Frontal cortex (tissue), 4 donors: Measurements from ENCODE around the gene RGS7. TPM values are rescaled to one million over a fixed set of nuclear protein-coding genes. Genes with fewer than 3 reads are reported as not detected.
"Not testable (repeated sequence)": the region's sequence is repeated elsewhere in the genome, so short reads cannot be mapped to it uniquely, and the experiment has no call there.

ENCODE experiments used
- DNase-seq, 2 donors: peaks; one replicate each; pipeline ENCODE4 v3.0.0; 2012; ENCODE audit warnings: low spot score in 2 of 2
- FAIRE-seq: peaks from 2 replicates; lab custom pipeline; 2012; peaks lifted over from hg19 to GRCh38; lab: Jason Lieb, UNC
- total RNA-seq: library from RNA; depleted of rRNA; stranded (reverse); fragments of >200 nt; gene quantifications from one replicate; pipeline ENCODE4 v1.2.3, GENCODE V29; 2014
- donor health status: control.
- donor health status: control.
- donor health status: control.

The RGS7 gene
- total RNA-seq, 1 donor from 2014 or later, result 20.0 TPM

- FAIRE-seq (no peak), DNase-seq (no peak)
Measured at GRCh38 chr1:241275981-241276380, 81.0 kb downstream of the RGS7 start.

DNA sequence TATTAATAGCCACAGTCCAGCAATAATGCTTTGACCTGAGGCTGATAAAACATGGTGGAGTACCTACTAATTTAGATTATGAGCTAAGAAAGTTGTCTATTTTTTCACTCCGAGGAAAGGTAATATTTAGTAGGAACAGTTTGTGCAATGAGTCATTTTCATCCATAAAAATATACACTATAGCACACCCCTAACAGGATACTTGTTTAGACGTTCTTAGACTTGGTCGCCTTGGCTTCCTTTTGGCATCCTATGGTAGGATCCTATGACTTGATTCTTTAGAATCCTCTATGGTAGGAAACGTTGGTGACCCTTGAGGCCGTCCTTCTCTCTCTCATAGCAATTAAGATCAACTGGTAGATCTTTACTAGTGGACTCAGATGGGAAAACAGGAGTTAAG lies 81.8 kb downstream of the RGS7 start:
- FAIRE-seq, result no peak
- no peak for DNase-seq

GRCh38 chr1:241274693-241275092 lies 82.3 kb downstream of the RGS7 start:
- FAIRE-seq (no peak), DNase-seq (no peak)

GRCh38 chr1:241272828-241273227 lies 84.2 kb downstream of the RGS7 start:
- DNase-seq (no peak), FAIRE-seq (no peak)

GRCh38 chr1:241271427-241271826 lies 85.6 kb downstream of the RGS7 start:
- FAIRE-seq (no peak), DNase-seq (no peak)

- DNase-seq (no peak), FAIRE-seq (no peak)
Measured at GRCh38 chr1:241270016-241270415, 87.0 kb downstream of the RGS7 start.

GRCh38 chr1:241269116-241269515 lies 87.9 kb downstream of the RGS7 start:
- FAIRE-seq, result no peak
- no peak for DNase-seq

DNA sequence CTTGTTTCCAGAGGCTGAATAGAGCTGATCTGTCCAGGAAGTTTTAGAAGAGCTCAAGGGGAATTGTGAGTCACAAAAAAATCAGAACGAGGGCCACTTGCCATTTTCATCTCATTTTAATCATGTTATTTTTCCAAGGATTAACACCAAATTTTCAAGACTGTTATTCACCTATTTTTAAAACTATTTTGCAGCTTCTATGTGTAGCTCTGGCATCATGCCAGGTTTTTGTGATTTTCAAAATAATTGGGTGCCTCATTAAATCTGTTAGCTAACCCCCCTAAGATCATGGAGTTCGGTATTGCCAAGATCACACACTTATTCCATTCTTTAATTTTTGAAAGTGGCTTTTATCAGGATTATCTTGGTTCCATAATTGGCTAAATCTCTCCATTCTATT lies 90.9 kb downstream of the RGS7 start:
- FAIRE-seq, result no peak

DNA sequence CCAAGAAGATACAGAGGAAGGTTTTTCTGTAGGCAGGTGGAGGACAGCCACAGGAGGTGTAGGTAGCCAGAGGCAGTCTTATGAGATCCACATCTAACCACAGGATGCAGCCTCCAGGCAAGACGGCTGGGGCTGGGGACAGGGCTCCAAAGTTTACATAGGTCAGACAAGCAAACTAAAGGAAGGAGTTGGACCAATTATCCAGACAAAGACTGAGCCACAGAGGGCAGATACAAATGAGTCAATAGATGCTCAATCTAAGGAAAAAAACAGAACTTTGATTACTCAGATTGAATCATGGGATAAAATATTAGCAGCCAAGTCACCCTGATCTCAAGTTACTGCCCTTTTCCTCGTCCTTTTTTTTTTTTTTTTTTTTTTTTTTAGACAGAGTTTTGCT lies 91.6 kb downstream of the RGS7 start:
- FAIRE-seq, result no peak

More for the DNA sequence above, 90.9 kb downstream of the RGS7 start:
- no peak for DNase-seq

GRCh38 chr1:241263346-241263745 lies 93.7 kb downstream of the RGS7 start:
- FAIRE-seq, result no peak
- DNase-seq, result no peak

More for the DNA sequence above, 91.6 kb downstream of the RGS7 start:
- no peak for DNase-seq

DNA sequence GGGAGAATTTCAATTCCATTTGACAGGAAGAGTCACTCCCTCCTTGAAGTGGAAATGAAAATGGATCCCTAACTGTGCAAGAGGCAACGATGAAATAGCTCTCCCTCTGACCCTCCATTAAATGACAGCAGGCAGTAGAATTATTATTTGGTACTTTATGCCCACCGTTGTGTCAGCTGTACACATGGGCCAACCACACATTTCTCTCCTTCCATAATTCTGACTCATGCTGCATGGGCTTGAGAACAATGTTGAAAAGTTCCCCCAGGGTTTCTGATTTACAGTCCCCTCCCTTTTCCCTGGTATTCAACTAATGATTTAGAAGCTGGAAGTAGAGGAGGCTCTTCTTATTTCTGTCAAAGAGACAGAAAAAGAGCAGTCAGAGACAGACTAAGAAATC lies 103.5 kb downstream of the RGS7 start:
- FAIRE-seq (no peak), DNase-seq (no peak)

DNA sequence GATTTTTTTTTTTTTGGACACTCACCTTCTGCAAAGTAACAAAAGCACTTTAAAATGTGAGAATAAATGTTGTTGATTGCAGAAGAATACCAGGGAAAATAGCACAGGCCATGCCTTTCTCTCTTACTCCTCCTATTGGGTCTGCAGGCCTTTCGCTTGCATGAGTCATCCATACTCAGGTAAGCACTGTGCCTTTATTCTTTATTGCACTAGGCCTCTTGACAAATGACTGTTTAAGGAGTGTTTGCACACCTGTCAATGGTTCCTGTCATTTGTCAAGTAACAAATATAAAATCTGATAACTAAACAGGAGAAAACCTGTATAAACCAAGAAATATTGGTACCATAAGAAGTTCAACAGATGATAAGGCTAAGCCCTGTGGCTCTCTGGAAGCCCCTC lies 106.5 kb downstream of the RGS7 start:
- DNase-seq (no peak), FAIRE-seq (no peak)

GRCh38 chr1:241240069-241240468 lies 116.9 kb downstream of the RGS7 start:
- FAIRE-seq (no peak), DNase-seq (no peak)

GRCh38 chr1:241237873-241238272 lies 119.1 kb downstream of the RGS7 start:
- FAIRE-seq (no peak), DNase-seq (no peak)

- FAIRE-seq (no peak), DNase-seq (peak in 1 of 2 donors; percentile 10)
Measured at GRCh38 chr1:241235256-241235897, 121.6 kb downstream of the RGS7 start.

- no peak for DNase-seq
- FAIRE-seq, result no peak
Measured at GRCh38 chr1:241229711-241230110, 127.3 kb downstream of the RGS7 start.

DNA sequence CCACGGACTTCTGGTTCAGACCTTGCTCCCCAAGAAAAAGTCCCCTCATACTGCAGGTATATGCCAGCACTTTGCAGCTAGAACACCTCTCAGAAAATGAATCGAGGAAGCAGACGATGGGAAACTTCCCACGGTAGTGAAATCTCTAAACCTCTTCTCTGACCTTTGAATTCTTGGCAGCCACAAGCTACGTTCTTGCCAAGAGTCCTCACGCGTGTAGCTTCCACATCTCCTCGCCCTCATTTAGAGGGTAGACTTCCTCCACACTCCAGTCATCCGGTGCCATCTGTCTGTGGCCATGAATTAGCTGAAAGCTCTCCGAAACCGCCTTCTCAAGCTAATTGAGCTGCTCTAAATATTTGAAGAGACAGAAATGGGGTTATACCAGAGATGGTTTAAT lies 127.8 kb downstream of the RGS7 start:
- DNase-seq (no peak), FAIRE-seq (no peak)

- DNase-seq, result no peak
- no peak for FAIRE-seq
Measured at GRCh38 chr1:241228339-241228738, 128.7 kb downstream of the RGS7 start.

DNA sequence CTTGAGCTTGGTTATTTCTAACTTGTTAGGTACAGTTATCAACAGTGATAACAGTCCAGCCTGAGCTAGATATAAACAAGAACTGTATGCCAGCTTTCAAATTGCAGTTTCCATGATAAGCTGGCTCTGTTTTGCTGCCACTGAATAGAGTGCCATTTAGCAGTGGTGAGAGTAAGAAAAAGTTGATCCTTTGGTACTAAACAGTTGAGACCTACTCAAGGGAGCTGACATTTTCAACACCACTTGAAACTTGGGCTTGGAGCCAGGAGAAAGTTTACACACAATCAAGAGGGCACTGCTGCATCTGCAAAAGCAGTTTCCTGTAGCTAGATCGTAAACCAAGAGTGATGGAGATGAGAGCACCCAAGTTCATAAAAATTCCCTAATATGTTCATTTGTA lies 131.3 kb downstream of the RGS7 start:
- no peak for DNase-seq
- FAIRE-seq, result no peak

GRCh38 chr1:241224189-241224588 lies 132.8 kb downstream of the RGS7 start:
- DNase-seq, FAIRE-seq: not testable (repeated sequence)

DNA sequence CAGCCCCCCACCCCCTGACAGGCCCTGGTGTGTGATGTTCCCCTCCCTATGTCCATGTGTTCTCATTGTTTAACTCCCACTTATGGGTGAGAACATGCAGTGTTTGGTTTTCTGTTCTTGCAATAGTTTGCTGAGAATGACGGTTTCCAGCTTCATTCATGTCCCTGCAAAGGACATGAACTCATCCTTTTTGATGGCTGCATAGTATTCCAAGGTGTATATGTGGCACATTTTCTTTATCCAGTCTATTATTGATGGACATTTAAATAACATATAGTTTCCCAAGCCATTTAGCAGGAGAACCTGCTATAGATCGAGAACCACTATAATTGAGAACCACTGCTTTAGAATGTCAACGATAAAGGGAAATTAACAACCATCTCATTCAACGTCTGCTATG lies 134.2 kb downstream of the RGS7 start:
- DNase-seq, FAIRE-seq: not testable (repeated sequence)

- FAIRE-seq (no peak), DNase-seq (no peak)
Measured at GRCh38 chr1:241221319-241221718, 135.7 kb downstream of the RGS7 start.
